K562 (cell line): ENCODE results near the gene RBFA. TPM values are rescaled to one million over a fixed set of nuclear protein-coding genes. Genes with fewer than 3 reads are reported as not detected.

Source experiments
- AFF1 ChIP-seq, 2 experiments: fragments of 450-650 bp; IDR thresholded peaks; 2 replicates each; pipeline ENCODE4 v1.6.1; 2018; ENCODE audit warnings: mild to moderate bottlenecking in 2 of 2, low read depth in 1 of 2; ENCODE audit not compliant: partially characterized antibody in 2 of 2
- ATF1 ChIP-seq, 2 experiments: fragments of 450-650 bp in 1 of 2; IDR thresholded peaks; 2 replicates each; pipeline ENCODE4 v1.6.1; 2016; ENCODE audit warnings: missing compliant biosample characterization in 1 of 2, missing genetic modification characterization in 1 of 2
- ATF7 ChIP-seq: fragments of 450-650 bp; IDR thresholded peaks from 2 replicates; pipeline ENCODE4 v1.7.1; 2014; ENCODE audit warnings: mild to moderate bottlenecking, moderate library complexity
- COPS2 ChIP-seq: fragments of 450-650 bp; conservative IDR thresholded peaks from 2 replicates; pipeline ENCODE4 v1.6.1; 2016; ENCODE audit warnings: mild to moderate bottlenecking, moderate library complexity
- DDX20 ChIP-seq: fragments of 450-650 bp; IDR thresholded peaks from 2 replicates; pipeline ENCODE4 v1.6.1; 2016; ENCODE audit warnings: missing genetic modification characterization, low read depth, mild to moderate bottlenecking, missing compliant biosample characterization, moderate library complexity
- ELF1 ChIP-seq: fragments of 200-800 bp; sonication (Bioruptor generic); IDR thresholded peaks from 2 replicates; pipeline ENCODE4 v1.6.1; 2016; ENCODE audit warnings: missing genetic modification characterization, missing compliant biosample characterization
- FOXM1 ChIP-seq, 2 experiments: fragments of 450-650 bp in 1 of 2; sonication (generic) in 1 of 2; formaldehyde crosslinking in 1 of 2; IDR thresholded peaks; 2 replicates each; pipeline versions ENCODE4 v1.6.1 to v1.9.0; 2017 to 2022; ENCODE audit warnings: low read depth in 2 of 2, mild to moderate bottlenecking in 2 of 2, missing genetic modification reagents in 1 of 2, moderate library complexity in 1 of 2
- ID3 ChIP-seq, 2 experiments: fragments of 250-450 bp in 1 of 2; fragments of 450-650 bp in 1 of 2; sonication (Bioruptor Pico) in 1 of 2; IDR thresholded peaks; 2 replicates each; pipeline versions ENCODE4 v1.6.1 to v1.8.0; 2016 to 2021; ENCODE audit warnings: mild to moderate bottlenecking in 2 of 2, moderate library complexity in 2 of 2, missing compliant biosample characterization in 1 of 2, missing genetic modification characterization in 1 of 2
- KAT7 ChIP-seq: sonication (generic); formaldehyde crosslinking; IDR thresholded peaks from 2 replicates; pipeline ENCODE4 v1.8.0; 2022; ENCODE audit warnings: missing genetic modification reagents, mild to moderate bottlenecking, borderline replicate concordance
- KLF1 ChIP-seq: fragments of 450-650 bp; IDR thresholded peaks from 2 replicates; pipeline ENCODE4 v1.6.1; 2016; ENCODE audit warnings: missing genetic modification characterization, missing compliant biosample characterization
- MEF2D ChIP-seq: conservative IDR thresholded peaks from 2 replicates; pipeline ENCODE4 v1.6.1; 2016; ENCODE audit warnings: low read depth, missing genetic modification characterization, missing compliant biosample characterization
- PPARD ChIP-seq: fragments of 250-450 bp; sonication (Bioruptor Pico); IDR thresholded peaks from 2 replicates; pipeline ENCODE4 v1.8.0; 2022; ENCODE audit warnings: inconsistent platforms, mild to moderate bottlenecking, moderate library complexity
- PTBP1 ChIP-seq: fragments of 200-400 bp; formaldehyde crosslinking; IDR thresholded peaks from 2 replicates; pipeline ENCODE4 v1.6.1; 2017; ENCODE audit warnings: low read depth, low read length
- PTRF ChIP-seq: fragments of 450-650 bp; IDR thresholded peaks from 2 replicates; pipeline ENCODE4 v1.6.1; 2016; ENCODE audit warnings: mild to moderate bottlenecking, missing genetic modification characterization, missing compliant biosample characterization
- SETDB1 ChIP-seq: IDR thresholded peaks from one replicate; pipeline ENCODE4 v1.6.1; 2012; ENCODE audit warnings: low read length, control low read depth, inconsistent platforms
- SMC3 ChIP-seq: conservative IDR thresholded peaks from 2 replicates; pipeline ENCODE4 v1.6.1; 2011; ENCODE audit warnings: low read depth, low read length, improper control_type of control experiment; ENCODE audit not compliant: insufficient read depth
- TBP ChIP-seq: optimal IDR thresholded peaks from 2 replicates; pipeline ENCODE3; 2011; ENCODE audit warnings: low read depth, low read length, improper control_type of control experiment
- TCF3 ChIP-seq: sonication (generic); formaldehyde crosslinking; IDR thresholded peaks from 2 replicates; pipeline ENCODE4 v1.4.0; 2020; ENCODE audit warnings: mild to moderate bottlenecking, missing genetic modification reagents
- U2AF2 ChIP-seq: fragments of 200-400 bp; formaldehyde crosslinking; optimal IDR thresholded peaks from 2 replicates; pipeline ENCODE3; 2017; ENCODE audit warnings: low read depth, mild to moderate bottlenecking, low read length
- ZNF175 ChIP-seq: fragments of 200-800 bp; sonication (Bioruptor generic); IDR thresholded peaks from 2 replicates; pipeline ENCODE4 v1.6.1; 2016; ENCODE audit warnings: low read depth, mild to moderate bottlenecking, missing genetic modification characterization, missing compliant biosample characterization
- ZNF79 ChIP-seq: fragments of 250-450 bp; sonication (Bioruptor Pico); IDR thresholded peaks from 2 replicates; pipeline ENCODE4 v1.4.0; 2020; ENCODE audit warnings: low read depth, mild to moderate bottlenecking, moderate library complexity
- polyA plus RNA-seq, 8 experiments: library from polyadenylated mRNA; depleted of rRNA in 4 of 8; stranded (reverse) in 5 of 8; unstranded in 3 of 8; fragments of >200 nt; fragmentation: Nextera tagmentation in 2 of 8; fragmentation: Illumina TruSeq in 1 of 8; extraction: Ambion mirVana in 2 of 8; extraction: Trizol in 1 of 8; gene quantifications; 2 replicates each; pipeline versions ENCODE4 v1.2.1 to v1.2.3, GENCODE V29; 2011 to 2014; ENCODE audit warnings: inconsistent platforms in 1 of 8, missing spikeins in 1 of 8
- total RNA-seq, 7 experiments: library from RNA; depleted of rRNA in 6 of 7; stranded (reverse); fragments of >200 nt in 6 of 7; fragmentation: Illumina TruSeq in 2 of 7; extraction: Trizol in 2 of 7; gene quantifications; 2 replicates each; pipeline versions ENCODE4 v1.2.1 to v1.2.3, GENCODE V29; 2011 to 2021; ENCODE audit warnings: low replicate concordance in 1 of 7

The RBFA gene
- total and polyA plus RNA-seq, 9 of the 15 experiments (the other 6 are each of a cell fraction or from before 2014, with no cell fraction given) = 3.4 to 41.9 (median 25.8) TPM

- TF ChIP-seq PTBP1 (no peak), KAT7 (CRISPR knock-in tag) (no peak), TCF3 (peak; percentile 36), ATF7 (no peak), PPARD (no peak), SMC3 (no peak), ELF1 (tag) (no peak), COPS2 (no peak), FOXM1 (IDR thresholded peaks at IDR 0.05; ENCODE audit: low read depth) (peak; percentile 24; the same call in 1 of the 2 replicates), FOXM1 (CRISPR knock-in tag; IDR thresholded peaks at IDR 0.05; ENCODE audit: low read depth) (no peak), PTRF (no peak), ZNF175 (no peak), KLF1 (tag) (no peak), U2AF2 (no peak), TBP (no peak), ID3 (CRISPR knock-in tag; IDR thresholded peaks at IDR 0.05) (no peak), ID3 (tag; IDR thresholded peaks at IDR 0.05) (no peak), SETDB1 (no peak), ZNF79 (CRISPR knock-in tag) (no peak), DDX20 (no peak), MEF2D (no peak), AFF1 (IDR thresholded peaks at IDR 0.05; ENCODE audit: low read depth in 1 of 2, partially characterized antibody in 2 of 2) (no peak), ATF1 (CRISPR knock-in tag; IDR thresholded peaks at IDR 0.05) (no peak), ATF1 (tag; IDR thresholded peaks at IDR 0.05) (no peak)
These were observed 4.5 kb upstream of the RBFA start (continued) for GRCh38 chr18:80029690-80030089.
